Skeletal muscle satellite cell (primary cell): Measurements from ENCODE around the gene OGFOD2.

Source experiments
- H3K27me3 ChIP-seq: 2 replicates; pipeline ENCODE4 v1.7.0; 2013; ENCODE audit warnings: low read length; ENCODE audit not compliant: control insufficient read depth, insufficient read depth
- H3K36me3 ChIP-seq: 2 replicates; pipeline ENCODE4 v1.7.0; 2013; ENCODE audit warnings: mild to moderate bottlenecking, control low read depth, low read length; ENCODE audit not compliant: insufficient read depth
- H3K4me1 ChIP-seq: 2 replicates; pipeline ENCODE4 v1.7.0; 2013; ENCODE audit warnings: low read length; ENCODE audit not compliant: control insufficient read depth, insufficient read depth
- H3K4me2 ChIP-seq: 2 replicates; pipeline ENCODE4 v1.7.0; 2013; ENCODE audit warnings: mild to moderate bottlenecking, low read length
- H3K4me3 ChIP-seq: 2 replicates; pipeline ENCODE4 v1.7.0; 2013; ENCODE audit warnings: low read length
- H3K9ac ChIP-seq: 2 replicates; pipeline ENCODE4 v1.7.0; 2013; ENCODE audit warnings: mild to moderate bottlenecking, low read depth, low read length, moderate library complexity
- H3K9me3 ChIP-seq: replicated peaks from 2 replicates; pipeline ENCODE4 v1.7.0; 2013; ENCODE audit warnings: mild to moderate bottlenecking, control low read depth, low read length

The OGFOD2 gene

GRCh38 chr12:122966743-122967550, 8.1 kb upstream of the OGFOD2 start:
- Histone ChIP-seq H3K9ac (no peak overlapping the region), H3K4me2 (peak overlapping the region; percentile 54), H3K4me1 (peaks cover 30% of the 10 kb centered on the region), H3K9me3 (no peaks in the 10 kb centered on the region), H3K4me3 (no peak overlapping the region), H3K36me3 (no peaks in the 10 kb centered on the region), H3K27me3 (no peaks in the 10 kb centered on the region)

DNA sequence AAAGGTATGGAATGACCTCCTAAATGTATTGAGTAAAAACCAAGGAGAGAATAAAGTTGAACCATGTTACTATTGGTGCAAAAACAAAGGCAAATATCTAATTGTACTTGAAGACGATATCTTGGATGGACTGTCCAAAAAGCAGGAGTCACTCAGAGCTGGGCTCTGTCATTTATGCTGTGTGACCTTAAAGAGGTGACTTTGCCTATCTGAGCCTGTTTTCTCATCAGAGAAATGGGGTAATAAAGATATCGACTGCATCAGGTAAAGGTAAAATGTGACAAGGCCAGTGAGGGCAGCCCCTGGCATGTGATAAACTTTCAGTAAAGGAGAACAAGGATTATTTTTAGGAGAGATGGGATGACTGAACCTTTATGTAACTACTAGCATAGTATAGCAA, 6.9 kb upstream of the OGFOD2 start:
- peaks cover 30% of the 10 kb centered on the region for H3K4me1 ChIP-seq
- no peaks in the 10 kb centered on the region for H3K9me3 ChIP-seq
- no peaks in the 10 kb centered on the region for H3K36me3 ChIP-seq
- H3K27me3 ChIP-seq, result no peaks in the 10 kb centered on the region
- no peak overlapping the region for H3K9ac ChIP-seq
- no peak overlapping the region for H3K4me2 ChIP-seq
- no peak overlapping the region for H3K4me3 ChIP-seq

- Histone ChIP-seq H3K4me3 (no peak overlapping the region), H3K4me1 (peaks cover 15% of the 10 kb centered on the region), H3K9me3 (no peaks in the 10 kb centered on the region), H3K4me2 (no peak overlapping the region), H3K9ac (no peak overlapping the region), H3K36me3 (no peaks in the 10 kb centered on the region), H3K27me3 (no peaks in the 10 kb centered on the region)
Measured at GRCh38 chr12:122969676-122970075, 5.4 kb upstream of the OGFOD2 start.

GRCh38 chr12:122974274-122974891, 661 bp upstream of the OGFOD2 start:
- Histone ChIP-seq H3K4me2 (peak overlapping the region; percentile 98), H3K36me3 (peaks cover 12% of the 10 kb centered on the region), H3K9ac (peak overlapping the region; percentile 99), H3K27me3 (no peaks in the 10 kb centered on the region), H3K4me1 (peaks cover 16% of the 10 kb centered on the region), H3K9me3 (no peaks in the 10 kb centered on the region), H3K4me3 (peak overlapping the region; percentile 92)

- Histone ChIP-seq H3K9me3 (no peaks in the 10 kb centered on the region), H3K4me3 (peak overlapping the region; percentile 92), H3K36me3 (peaks cover 12% of the 10 kb centered on the region), H3K4me1 (peaks cover 23% of the 10 kb centered on the region), H3K4me2 (peak overlapping the region; percentile 98), H3K27me3 (no peaks in the 10 kb centered on the region), H3K9ac (peak overlapping the region; percentile 99)
Measured at GRCh38 chr12:122975790-122976647, 975 bp downstream of the OGFOD2 start.

DNA sequence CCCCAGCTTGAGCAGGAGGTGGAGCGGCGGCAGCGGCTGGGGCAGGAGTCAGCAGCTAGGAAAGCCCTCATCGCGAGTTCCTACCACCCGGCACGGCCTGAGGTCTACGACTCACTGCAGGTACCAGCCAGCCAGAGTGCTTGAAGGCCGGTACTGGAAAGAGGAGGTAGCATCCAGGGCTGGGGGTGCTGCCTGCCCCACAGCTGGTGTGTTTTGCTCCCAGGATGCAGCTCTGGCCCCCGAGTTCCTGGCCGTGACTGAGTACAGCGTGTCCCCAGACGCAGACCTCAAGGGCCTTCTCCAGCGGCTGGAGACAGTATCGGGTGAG, 1.6 kb downstream of the OGFOD2 start:
- no peaks in the 10 kb centered on the region for H3K27me3 ChIP-seq
- H3K4me3 ChIP-seq, result peak overlapping the region; percentile 92
- H3K4me2 ChIP-seq, result peak overlapping the region; percentile 98
- H3K36me3 ChIP-seq, result peaks cover 12% of the 10 kb centered on the region
- H3K9ac ChIP-seq, result peak overlapping the region; percentile 99
- H3K9me3 ChIP-seq, result no peaks in the 10 kb centered on the region
- H3K4me1 ChIP-seq, result peaks cover 26% of the 10 kb centered on the region

GRCh38 chr12:122977153-122977552, 2.1 kb downstream of the OGFOD2 start:
- Histone ChIP-seq H3K27me3 (no peaks in the 10 kb centered on the region), H3K4me2 (no peak overlapping the region), H3K4me1 (peaks cover 32% of the 10 kb centered on the region), H3K9ac (peak overlapping the region; percentile 99), H3K36me3 (peaks cover 13% of the 10 kb centered on the region), H3K4me3 (no peak overlapping the region), H3K9me3 (no peaks in the 10 kb centered on the region)

DNA sequence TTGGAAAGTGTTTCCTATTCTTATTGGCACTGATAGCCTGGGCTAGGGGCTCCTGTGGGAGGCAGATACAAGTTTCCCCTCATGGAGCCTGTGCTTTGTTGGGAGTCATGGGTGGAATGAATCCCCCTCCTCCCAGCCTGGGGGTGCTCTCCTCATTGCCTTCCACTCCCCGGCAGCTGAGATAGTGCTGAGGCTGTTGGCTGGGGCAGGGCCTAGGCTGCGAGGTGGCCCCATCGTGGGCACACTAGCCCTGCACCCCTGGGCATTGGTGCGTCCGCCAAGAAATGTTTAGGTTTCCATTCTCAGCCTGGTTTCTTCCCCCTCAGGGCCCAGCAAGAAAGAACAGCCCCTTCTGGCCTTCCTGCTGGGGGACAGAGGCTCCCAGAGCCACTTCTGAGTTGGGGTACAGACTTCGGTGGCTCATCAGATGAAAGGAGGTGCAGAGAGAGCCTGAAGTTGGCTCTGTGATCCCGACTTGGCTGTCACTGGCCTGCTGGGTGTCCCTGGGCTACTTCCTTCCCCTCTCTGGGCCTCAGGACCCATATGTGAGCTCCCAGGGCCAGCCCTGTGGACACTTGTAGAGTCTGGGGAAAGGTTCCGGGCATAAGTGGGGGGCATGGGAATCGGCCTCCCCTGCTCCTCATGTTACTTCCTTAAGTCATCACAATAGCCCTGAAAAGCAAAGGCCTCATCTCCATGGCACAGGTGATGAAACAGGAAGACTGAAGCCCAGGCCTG, 2.8 kb downstream of the OGFOD2 start:
- Histone ChIP-seq H3K36me3 (peaks cover 20% of the 10 kb centered on the region), H3K4me1 (peaks cover 39% of the 10 kb centered on the region), H3K9ac (no peak overlapping the region), H3K27me3 (no peaks in the 10 kb centered on the region), H3K4me3 (no peak overlapping the region), H3K4me2 (no peak overlapping the region), H3K9me3 (no peaks in the 10 kb centered on the region)

DNA sequence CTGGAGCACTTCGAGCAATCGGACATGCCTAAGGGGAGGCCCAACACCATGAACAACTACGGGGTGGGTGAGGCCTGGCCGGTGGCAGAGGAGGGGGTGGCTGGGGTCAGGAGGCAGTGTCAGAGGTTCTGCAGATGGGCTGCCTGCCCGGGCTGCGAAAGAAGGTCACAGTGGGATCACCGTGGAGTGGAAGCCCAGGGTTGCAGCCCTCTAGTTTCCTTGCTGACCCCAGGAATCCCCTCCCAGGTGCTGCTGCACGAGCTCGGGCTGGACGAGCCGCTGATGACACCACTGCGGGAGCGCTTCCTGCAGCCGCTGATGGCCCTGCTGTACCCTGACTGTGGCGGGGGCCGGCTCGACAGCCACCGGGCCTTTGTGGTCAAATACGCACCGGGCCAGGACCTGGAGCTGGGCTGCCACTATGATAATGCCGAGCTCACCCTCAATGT, 3.5 kb downstream of the OGFOD2 start:
- Histone ChIP-seq H3K4me1 (peaks cover 45% of the 10 kb centered on the region), H3K9me3 (no peaks in the 10 kb centered on the region), H3K36me3 (peaks cover 26% of the 10 kb centered on the region), H3K27me3 (no peaks in the 10 kb centered on the region), H3K4me3 (no peak overlapping the region), H3K4me2 (no peak overlapping the region), H3K9ac (no peak overlapping the region)

DNA sequence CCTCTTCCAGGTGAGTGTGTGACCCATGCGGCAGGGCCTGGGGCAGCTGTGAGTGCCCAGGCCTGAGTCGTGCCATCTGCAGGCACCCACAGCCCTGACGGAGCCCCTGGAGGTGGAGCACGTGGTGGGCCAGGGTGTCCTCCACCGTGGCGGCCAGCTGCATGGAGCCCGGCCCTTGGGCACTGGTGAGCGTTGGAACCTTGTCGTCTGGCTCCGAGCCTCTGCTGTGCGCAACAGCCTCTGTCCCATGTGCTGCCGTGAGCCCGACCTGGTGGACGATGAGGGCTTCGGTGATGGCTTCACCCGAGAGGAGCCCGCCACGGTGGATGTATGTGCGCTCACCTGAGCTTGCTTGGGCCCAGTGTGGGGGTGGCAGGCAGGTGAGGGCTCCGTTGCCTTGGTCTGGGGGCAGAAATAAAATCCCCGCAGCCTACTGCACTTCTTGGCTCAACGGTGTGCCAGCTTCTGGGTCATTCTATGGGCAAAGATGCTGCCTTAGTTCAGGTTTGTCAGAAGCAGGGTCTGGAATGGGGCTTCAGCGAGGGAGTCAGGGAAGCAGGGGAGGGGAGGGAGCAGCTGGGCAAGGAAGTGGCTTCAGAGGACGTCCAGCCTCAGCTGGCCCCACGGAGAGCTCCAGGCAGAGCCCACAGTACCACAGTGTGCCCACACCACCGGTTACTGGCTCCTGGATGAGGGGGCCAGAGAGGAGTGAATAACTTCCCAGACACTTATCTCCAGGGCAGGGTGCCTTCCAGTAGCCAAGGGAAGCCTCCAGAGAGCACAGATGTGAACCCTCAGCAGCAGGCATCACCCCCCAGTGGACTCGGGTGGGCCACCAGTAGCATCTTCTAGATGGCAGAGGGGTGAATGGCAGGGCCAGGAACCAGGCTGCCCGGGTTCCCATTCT, 4.2 kb downstream of the OGFOD2 start:
- peaks cover 51% of the 10 kb centered on the region for H3K4me1 ChIP-seq
- no peaks in the 10 kb centered on the region for H3K27me3 ChIP-seq
- peak overlapping the region; percentile 95 for H3K9ac ChIP-seq
- no peaks in the 10 kb centered on the region for H3K9me3 ChIP-seq
- peaks cover 26% of the 10 kb centered on the region for H3K36me3 ChIP-seq
- H3K4me3 ChIP-seq, result peak overlapping the region; percentile 97
- peak overlapping the region; percentile 98 for H3K4me2 ChIP-seq
